HG02870 (cell line): ENCODE data around the gene UBA52.

Source experiments
- ATAC-seq: cut with Tn5 transposase; IDR thresholded peaks from one replicate; pipeline ENCODE4 v1.9.1; 2021; ENCODE audit warnings: mild to moderate bottlenecking, moderate library complexity; ENCODE audit not compliant: unreplicated experiment

Gene UBA52

DNA sequence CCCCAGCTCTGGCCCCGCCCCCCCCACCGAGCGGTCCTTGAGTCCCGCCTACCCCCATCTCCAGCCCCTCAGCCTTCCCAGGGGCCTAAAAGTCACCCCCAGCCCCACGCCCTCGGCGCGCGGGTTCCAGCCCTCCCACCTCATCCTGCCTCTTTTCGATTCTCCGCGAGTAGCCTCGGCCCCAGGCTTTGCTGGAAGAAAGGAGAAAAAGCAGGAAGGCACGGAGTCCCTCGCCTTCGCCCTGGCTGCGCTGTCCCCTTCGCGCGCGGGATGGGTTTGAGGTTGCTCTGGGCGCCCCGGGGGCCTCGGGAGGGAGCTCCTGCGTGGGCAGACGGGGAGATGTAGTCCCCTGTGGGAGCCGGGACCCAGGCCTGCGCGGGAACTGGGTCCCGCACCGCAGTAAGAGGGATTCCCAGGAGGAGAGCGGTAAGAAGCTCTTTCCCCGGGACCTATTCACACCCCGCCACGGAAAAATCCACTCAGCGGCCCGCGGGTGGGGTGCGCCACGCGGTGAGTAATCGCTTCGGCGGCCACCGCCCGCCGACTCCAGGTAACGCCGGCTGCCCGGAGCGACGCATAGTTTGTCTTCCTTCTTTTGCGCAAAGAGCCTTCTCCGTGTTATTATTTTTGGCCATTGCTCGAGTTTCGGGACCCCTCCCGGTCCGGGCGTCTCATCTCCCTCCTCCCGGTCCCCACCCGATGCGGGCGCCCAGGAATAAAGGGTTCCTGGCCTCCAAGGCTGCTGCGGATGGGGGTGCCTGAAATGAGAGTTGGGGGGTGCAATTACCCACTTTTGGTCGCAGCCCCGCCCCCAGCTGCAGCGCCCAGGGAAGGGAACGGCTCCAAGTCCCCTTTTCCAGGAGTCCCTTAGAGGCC, 35.8 kb downstream of the UBA52 start:
- no peak for ATAC-seq

DNA sequence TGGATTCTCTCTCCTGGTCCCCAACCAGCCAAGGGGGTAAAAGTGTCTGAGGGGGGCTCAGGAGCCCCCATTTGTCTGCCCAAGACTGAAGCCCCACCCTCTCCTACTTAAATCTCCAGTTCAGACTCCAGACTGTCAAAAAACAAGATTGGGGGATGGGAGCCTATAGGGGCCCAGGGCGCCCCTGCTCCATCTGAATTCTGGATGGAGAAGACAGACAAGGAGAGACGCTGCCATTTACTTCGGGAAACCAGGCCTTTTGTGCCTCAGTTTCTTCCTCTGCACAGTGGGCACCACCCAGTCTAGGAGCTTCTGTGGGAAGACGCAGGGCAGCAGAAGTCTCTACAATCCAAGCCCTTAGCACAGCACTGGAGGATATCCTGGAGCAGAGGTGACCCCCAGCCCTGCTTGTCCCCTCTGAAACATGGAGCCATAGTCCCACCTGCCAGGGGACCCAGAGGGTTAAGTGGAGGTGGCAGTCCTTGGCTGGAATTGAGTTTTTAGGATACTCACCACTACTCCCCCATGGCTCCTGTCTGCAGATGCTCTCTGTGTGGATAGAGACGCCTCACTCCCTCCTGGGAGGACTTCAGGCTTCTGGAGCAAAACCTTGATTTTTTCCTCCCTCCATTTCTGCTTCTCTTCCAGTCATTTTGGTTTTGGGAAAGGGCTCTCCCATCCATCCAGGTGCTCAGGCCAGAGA, 36.6 kb downstream of the UBA52 start:
- ATAC-seq = no peak

DNA sequence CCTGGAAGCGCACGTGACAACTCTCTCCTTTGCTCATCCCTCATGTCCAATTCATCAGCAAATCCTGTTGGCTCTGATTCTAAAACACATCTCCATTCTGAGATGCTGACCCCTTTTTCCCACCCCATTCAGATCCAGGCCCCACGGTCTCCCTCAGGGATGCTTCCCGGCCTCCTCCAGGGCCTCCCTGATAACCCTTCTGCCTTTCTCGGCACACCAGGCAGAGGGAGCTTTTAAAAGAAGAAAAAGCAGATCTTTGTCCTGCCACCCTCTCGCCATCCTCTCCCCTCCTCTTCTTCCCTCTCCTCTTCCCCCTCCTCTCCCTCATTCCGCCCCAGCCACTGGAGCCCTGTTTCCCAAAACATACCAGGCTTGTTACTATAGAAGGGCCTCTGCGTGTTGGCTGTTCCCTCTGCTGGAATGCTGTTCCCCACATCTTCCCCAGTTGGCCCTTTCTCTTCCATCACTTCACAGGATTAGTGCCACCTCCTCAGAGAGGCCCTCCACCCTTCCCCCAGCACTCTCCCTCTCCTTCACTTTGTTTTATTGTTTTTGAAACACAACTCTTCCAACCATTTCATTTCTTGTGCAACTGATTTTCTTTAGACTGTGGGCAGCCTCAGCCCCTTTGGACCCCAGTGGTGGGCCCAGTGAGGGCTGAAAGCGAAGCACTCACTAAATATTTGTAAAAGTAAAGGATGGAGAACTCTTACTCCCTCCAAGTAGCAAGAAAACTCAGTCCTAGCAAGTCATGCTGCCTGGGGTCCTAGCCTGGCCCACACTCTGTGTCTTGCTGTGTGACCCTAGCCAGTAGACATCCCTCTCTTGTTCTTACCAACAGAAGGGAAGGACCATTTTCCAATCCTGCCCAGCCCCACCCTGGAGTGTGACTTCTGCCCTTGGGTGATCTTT, 37.4 kb downstream of the UBA52 start:
- no peak for ATAC-seq

DNA sequence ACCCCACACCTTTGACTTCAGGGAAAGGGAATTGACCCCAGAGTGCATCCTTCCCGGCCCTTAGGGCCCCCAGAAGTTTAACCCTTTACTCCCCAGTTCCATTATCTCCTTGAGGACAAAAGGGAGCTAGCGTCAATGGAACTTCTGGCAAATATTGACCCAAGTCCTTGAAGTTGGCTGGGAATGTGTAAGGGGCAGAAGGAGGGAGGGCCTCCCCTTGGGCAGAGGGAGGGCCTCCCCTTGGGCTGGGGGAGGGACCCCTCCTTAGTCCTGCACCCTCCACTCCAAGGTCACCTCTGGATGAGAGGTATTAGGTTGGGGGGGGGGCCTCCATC, 38.0 kb downstream of the UBA52 start:
- ATAC-seq = no peak

DNA sequence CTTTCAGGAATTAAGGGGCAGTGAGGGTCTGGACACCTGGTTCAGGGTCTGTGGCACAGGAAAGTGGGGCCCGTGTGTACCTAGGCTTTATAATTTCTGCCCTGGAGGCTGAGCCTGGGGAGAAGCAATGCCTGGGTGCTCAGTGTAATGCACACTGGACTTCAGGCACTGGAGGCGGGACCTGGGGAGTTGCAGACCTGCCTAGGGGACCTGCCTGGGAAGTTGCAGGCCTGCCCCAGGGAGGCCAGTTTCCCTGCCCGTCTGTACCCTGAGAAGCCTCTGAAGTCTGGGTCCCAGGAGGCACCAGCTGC, 38.5 kb downstream of the UBA52 start:
- ATAC-seq = no peak

DNA sequence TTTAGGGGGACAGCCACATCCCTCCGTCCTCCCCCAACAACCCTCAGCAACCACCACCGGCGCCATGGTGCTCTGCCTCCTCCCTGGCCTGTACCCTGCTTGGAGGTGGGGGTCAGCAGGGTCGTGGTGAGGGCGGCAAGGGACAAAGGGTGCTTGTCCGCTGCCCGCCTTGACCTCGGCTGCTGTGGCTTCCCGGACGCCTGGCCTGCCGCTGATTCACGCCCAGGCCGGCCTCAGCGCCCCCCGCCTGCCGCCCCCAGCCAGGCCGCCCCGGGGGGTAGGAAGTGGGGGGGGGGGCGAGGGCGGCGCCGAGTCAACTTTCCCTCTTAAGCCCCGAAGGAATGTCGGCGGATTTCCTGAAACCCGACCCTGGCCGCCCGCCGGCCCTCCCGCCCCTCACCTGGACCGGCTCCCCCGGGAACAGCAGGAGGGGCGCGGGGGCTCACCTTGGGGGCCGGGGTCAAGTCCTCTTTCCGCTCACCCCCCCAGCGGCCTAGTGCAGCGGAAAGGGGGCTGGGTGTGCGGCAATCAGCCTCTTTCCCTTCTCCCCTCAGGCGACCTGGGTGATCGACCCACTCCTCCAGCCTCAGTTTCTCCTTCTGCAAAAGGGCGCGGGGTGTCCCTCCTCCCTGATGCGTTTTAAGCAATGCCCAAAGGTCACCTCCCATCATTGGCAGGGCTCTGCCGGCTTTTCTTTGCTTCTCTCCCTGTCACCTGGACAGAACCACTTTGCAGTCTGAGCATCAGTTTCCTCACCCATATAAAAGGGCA, 39.1 kb downstream of the UBA52 start:
- no peak for ATAC-seq

DNA sequence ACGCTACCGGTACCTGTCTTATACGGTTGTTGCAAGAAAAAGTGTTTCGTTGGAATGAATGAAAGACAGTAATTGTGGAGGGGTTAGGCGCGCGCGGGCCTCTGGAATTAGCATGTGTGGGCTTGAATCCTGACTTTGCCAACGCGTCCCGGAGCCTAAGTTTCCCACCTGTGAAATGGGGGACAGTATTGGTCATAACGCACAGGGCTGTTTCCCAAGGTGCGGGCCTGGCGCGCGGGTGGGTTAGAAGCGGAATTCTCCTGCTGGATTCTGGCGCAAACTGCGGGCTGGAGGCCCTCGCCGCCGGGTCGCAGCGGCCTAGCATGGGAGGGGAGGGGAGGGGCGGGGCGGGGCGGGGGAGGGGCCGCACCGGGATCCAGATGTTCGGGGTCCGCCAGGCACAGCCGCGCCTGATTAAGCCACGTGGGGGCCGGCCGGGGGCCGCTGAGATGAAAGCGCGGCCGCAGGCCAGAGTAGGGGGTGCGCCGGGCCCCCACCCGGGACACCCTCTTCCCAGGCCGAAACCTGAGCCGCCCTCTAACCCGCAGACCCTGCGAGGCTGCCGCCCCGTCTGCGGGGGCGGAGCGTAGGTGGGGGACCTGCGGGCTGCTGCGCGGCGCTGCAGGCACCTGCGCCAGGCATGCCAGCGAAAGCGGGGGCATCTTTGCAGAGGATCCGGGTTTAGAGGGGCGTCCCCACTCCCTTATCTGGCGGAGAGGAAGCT, 39.8 kb downstream of the UBA52 start:
- ATAC-seq = no peak

DNA sequence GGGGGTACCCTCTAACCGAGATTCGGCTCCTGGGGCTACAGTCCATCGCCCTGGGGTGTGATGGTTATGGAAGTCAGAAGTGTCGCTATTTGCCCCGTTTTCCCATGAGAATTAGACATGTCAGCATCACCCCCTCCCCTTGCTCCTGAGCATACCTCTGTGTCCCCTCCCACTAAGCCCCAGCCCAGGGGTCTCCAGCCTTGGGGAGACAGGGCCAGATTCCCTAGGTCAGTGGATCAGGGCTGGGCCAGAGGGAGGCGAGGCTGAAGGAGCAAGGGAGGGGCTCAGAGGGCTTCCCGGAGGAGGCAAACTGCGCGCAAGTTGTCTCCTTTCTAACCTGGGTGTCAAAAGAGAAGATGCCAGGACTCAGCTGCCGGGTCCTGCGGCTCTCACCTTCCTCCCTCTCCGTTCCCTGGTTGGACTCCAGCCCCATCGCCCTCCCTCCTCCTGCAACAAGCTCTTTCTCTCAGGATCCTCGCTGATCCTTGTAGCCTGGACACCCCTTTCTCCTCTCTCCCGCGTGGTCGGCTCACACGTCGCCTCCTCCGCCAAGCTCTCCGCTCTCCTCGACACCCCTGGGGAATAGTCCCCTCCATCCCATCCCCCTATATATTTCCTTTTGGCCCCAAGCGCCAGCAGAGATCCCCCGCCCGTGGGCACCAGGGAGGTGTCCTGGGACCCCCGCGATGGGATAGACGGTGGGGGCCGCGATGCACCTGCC, 40.6 kb downstream of the UBA52 start:
- no peak for ATAC-seq

DNA sequence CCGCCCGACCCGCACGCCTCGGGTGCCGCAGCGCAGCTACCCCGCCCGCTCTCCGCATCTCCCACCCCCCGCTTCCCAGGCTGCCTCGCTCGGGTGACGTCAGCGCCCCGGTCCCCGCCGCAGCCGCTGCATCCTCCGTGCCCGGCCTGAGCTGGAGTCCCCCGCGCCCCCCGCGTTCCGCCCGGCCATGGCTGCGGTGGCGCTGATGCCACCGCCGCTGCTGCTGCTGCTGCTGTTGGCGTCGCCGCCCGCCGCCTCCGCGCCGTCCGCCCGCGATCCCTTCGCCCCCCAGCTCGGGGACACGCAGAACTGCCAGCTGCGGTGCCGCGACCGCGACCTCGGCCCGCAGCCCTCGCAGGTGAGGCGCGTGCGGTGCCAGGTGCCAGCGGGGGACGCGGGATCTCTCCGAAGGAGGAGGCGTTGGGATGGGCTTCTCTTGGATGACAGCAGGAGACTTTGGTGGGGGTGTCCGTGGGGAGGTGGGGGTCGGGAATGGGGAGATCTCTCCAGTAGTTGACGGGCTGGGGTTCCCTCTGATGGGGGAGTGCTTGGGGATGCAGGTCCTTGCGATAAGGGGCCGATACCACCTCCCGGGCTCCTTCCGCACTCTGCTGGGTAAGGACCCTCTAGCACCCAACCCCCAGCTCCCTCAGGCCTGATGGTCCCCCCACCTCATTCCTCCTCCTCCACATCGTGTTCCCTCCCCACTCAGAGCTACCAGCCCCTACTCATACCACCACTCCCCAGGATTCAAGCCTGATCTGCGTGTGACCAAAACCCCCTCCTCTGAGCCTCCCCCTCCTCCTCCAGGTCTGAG, 41.3 kb downstream of the UBA52 start, which contains the start of gene TMEM59L:
Gene TMEM59L, plus strand, starts transcription at position 99 of the 817 bp plus-strand sequence. Its CDS starts 89 bp downstream, at position 188.
- no peak for ATAC-seq

DNA sequence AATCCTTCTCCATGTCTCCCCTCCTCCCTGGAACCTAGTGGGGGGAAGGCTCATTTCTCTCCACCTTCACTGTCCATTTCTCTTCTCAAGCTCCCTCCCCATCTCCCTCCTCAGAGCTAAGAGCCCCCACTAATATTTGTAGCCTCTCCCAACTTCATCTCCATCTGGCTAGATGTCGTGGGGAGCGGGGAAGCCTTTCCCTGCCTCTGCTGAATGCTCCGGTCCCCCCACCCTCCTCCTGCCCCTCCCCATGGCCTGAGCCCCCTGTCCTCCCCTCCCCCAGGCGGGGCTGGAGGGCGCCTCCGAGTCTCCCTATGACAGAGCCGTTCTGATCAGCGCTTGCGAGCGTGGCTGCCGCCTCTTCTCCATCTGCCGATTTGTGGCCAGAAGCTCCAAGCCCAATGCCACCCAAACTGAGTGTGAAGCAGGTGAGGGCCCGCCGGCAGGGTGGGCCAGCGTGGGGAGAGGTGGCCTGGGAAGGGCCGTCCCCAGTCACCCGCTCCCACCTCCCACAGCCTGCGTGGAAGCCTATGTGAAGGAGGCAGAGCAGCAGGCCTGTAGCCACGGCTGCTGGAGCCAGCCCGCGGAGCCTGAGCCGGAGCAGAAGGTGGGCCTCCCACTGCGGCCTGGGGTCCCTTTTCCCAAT, 42.1 kb downstream of the UBA52 start:
- ATAC-seq = no peak

DNA sequence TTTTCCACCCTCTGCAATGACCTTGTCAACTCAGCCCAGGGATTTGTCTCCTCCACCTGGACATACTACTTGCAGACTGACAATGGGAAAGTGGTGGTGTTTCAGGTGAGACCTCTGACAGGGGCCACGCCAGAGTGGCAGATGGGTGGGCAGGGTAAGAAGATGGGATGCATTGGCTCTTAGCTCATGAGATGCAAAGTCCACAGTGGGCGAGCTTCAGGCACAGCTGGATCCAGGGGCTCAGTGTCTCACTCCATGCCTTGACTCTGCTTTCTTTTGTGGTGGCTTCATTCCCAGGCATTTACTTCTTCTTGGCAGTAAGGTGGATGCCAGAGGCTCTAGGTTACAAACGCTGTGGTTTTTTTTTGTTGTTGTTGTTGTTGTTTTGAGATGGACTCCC, 44.4 kb downstream of the UBA52 start:
- no peak for ATAC-seq

DNA sequence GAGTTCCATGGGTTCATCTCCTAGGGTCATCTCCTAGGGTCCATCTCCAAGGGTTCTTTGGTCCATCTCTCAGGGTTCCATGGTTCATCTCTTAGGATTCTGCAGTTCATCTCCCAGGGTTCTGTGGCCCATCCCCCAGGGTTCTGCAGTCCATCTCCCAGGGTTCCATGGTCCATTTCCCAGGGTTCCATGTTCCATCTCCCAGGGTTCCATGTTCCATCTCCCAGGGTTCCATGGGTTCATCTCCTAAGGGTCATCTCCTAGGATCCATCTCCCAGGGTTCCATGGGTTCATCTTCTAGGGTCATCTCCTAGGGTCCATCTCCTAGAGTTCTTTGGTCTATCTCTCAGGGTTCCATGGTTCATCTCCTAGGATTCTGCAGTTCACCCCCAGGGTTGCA, 45.9 kb downstream of the UBA52 start:
- ATAC-seq = no peak

DNA sequence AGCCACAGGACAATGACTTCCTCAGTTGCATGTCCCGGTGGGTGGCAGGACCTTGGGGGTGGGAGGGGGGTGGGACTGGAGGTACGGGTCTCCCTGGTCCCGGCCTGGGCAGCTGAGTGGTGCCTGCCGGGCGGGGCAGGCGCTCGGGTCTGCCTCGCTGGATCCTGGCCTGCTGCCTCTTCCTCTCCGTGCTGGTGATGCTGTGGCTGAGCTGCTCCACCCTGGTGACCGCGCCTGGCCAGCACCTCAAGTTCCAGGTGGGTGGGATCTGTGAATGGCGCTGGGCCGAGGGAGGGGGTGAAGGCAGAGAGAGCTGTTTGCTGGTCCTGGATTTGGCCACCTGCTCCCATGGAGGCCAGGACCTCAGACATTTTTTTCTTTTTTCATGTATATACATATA, 46.6 kb downstream of the UBA52 start:
- no peak for ATAC-seq

DNA sequence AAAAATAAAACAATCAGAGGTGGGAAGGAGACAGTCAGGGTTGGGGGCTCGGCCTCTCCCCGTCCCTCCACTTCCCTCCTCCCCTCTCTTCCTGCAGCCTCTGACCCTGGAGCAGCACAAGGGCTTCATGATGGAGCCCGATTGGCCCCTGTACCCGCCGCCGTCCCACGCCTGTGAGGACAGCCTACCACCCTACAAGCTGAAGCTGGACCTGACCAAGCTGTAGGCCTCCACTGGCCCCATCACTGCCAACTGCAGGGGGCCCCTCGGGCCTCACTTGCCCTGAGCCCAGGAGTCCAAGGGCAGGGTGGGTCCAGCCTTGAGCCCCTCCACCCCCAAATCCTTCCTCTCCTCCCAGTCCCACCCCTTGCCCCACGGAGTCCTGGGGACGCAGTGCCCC, 48.7 kb downstream of the UBA52 start:
- ATAC-seq = no peak

DNA sequence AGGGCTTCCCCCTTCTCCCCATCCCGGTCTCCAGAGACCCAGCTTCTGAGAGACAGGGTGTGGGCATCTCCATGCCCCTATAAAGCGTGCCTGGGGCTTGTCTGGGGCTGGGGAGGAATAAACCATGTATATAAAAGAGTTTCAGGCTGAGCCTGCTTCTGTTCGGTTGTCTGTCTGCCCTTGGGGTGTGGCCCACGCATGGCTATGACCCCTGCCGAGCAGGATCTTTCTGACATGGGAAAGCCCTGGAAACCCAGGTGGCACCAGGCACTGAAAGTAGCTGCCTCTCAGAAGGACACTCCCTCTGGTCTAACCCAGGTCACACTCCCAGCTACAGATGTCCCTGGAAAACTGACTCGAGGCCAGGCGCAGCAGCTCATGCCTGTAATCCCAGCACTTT, 49.2 kb downstream of the UBA52 start:
- no peak for ATAC-seq

DNA sequence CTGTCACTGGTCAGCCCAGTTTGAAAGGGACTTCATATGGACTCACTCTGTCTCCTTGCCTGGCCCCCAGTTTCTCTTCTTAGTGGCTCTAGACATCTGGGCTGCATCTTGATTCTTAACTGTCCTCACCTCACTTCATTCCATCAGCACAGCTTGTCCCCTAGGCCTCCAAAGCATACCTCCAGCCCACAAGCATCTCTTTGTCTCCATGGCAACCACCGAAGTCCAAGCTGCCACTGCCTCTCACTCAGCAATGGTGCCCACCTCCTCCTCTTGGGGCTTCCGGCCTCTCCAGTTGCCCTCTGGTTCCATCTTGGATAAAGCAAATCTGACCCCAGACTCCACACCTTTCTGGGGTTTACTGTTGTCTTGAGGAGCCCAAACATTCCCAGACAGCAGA, 55.2 kb downstream of the UBA52 start:
- ATAC-seq = no peak
